HL-60 (cell line): ENCODE measurements around the gene JMJD1C.

Experiments used
- DNase-seq, 2 experiments: peaks; one replicate each; pipeline ENCODE4 v3.0.0-alpha.2; 2010 to 2020; ENCODE audit warnings: low read depth in 1 of 2, low spot score in 1 of 2
- H3K27ac ChIP-seq: fragments of 250-450 bp; sonication (Bioruptor Pico); replicated peaks from 2 replicates; pipeline ENCODE4 v1.5.1; 2020; ENCODE audit warnings: mild to moderate bottlenecking, moderate library complexity
- H3K27me3 ChIP-seq: fragments of 250-450 bp; sonication (Bioruptor Pico); 2 replicates; pipeline ENCODE4 v1.5.1; 2021; ENCODE audit warnings: mild to moderate bottlenecking, moderate library complexity; ENCODE audit not compliant: insufficient read depth, poor library complexity, severe bottlenecking
- H3K4me3 ChIP-seq: replicated peaks from 2 replicates; pipeline ENCODE4 v1.5.1; 2011; ENCODE audit warnings: mild to moderate bottlenecking, control low read depth, low read length; ENCODE audit not compliant: insufficient read depth
- CTCF ChIP-seq: IDR thresholded peaks from one replicate; pipeline ENCODE4 v1.5.1; 2011; ENCODE audit warnings: low read length, control low read depth, inconsistent platforms; ENCODE audit not compliant: insufficient read depth
- GABPA ChIP-seq: IDR thresholded peaks from 2 replicates; pipeline ENCODE4 v1.6.1; 2012; ENCODE audit warnings: low read depth
- POLR2AphosphoS5 ChIP-seq: IDR thresholded peaks from 2 replicates; pipeline ENCODE4 v1.6.1; 2012; ENCODE audit warnings: low read depth
- SPI1 ChIP-seq: IDR thresholded peaks from 2 replicates; pipeline ENCODE4 v1.6.1; 2012; ENCODE audit warnings: low read depth, mild to moderate bottlenecking, borderline replicate concordance
- TF ChIP-seq, protein P1 (sequence below): IDR thresholded peaks from 2 replicates; pipeline ENCODE4 v1.6.1; 2012; ENCODE audit warnings: low read depth; ENCODE audit not compliant: insufficient replicate concordance

The JMJD1C gene

DNA sequence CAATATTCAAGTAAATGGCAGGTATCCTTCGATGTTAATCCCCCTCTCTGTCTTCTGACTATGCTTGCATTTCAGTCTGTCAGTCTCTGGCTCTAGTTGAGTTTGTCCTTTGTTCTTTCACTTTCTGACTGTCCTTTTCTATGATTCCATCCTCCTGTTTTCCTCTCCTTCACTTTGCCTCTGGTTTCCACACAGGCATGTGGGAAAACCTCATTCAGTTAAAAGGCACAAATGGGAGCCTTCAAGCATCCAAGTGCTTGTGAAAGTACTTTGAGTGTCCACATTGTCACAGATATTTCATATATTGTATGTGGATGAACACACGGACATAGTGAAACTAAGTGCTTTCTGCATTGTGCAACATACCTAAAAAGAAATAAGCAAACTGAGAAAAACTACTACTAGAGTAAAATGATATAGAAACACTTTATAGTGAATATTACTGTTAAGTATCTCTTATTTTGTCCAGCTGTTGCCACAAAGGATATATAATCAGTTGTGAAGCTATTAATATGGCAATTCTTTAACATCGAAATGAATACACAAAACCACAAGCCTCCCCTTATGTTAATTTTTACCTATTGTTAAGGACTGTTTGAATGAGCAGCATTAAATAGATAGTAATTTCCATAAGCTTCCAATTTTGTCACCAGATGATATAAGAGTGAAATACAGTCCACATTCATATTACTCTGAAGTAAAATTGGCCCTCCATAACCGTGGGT is 260.9 kb downstream of the JMJD1C start:
- Histone ChIP-seq H3K4me3 (no peak overlapping the region), H3K27ac (no peak overlapping the region), H3K27me3 (no peaks in the 10 kb centered on the region)
- no peak for TF ChIP-seq CTCF
- TF ChIP-seq, protein P1, sequence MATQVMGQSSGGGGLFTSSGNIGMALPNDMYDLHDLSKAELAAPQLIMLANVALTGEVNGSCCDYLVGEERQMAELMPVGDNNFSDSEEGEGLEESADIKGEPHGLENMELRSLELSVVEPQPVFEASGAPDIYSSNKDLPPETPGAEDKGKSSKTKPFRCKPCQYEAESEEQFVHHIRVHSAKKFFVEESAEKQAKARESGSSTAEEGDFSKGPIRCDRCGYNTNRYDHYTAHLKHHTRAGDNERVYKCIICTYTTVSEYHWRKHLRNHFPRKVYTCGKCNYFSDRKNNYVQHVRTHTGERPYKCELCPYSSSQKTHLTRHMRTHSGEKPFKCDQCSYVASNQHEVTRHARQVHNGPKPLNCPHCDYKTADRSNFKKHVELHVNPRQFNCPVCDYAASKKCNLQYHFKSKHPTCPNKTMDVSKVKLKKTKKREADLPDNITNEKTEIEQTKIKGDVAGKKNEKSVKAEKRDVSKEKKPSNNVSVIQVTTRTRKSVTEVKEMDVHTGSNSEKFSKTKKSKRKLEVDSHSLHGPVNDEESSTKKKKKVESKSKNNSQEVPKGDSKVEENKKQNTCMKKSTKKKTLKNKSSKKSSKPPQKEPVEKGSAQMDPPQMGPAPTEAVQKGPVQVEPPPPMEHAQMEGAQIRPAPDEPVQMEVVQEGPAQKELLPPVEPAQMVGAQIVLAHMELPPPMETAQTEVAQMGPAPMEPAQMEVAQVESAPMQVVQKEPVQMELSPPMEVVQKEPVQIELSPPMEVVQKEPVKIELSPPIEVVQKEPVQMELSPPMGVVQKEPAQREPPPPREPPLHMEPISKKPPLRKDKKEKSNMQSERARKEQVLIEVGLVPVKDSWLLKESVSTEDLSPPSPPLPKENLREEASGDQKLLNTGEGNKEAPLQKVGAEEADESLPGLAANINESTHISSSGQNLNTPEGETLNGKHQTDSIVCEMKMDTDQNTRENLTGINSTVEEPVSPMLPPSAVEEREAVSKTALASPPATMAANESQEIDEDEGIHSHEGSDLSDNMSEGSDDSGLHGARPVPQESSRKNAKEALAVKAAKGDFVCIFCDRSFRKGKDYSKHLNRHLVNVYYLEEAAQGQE: no peak
- no peak for TF ChIP-seq GABPA
- TF ChIP-seq SPI1: no peak
- no peak for TF ChIP-seq POLR2AphosphoS5
- no peak for DNase-seq

- Histone ChIP-seq H3K4me3 (no peak overlapping the region), H3K27ac (no peak overlapping the region), H3K27me3 (no peaks in the 10 kb centered on the region)
- DNase-seq: no peak
- TF ChIP-seq GABPA: no peak
- TF ChIP-seq SPI1: no peak
- TF ChIP-seq, protein P1: no peak
- no peak for TF ChIP-seq CTCF
- TF ChIP-seq POLR2AphosphoS5: no peak
Observed at GRCh38 chr10:63201118-63201517, 264.7 kb downstream of the JMJD1C start.

DNA sequence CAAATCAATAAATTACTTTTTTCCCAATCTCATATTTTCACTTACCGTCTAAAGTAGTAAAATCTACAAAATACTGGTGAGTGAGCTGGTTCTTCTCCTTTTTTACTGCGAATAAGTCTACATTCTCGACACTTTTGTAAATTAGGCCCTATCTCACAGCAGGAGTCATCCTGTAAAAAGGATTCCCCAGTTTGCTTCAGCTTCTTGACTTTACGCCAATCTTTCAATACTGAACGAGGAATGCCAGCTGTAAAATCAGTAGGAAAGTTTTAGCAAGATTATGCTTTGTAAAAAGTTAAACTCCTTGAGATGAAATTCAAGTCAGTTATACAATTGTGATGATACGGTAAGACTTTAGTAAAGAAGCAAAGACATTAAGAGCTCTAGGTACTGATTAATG is 265.3 kb downstream of the JMJD1C start:
- Histone ChIP-seq H3K27ac (no peak overlapping the region), H3K4me3 (no peak overlapping the region), H3K27me3 (no peaks in the 10 kb centered on the region)
- DNase-seq: no peak
- TF ChIP-seq CTCF (no peak), SPI1 (no peak), GABPA (no peak), POLR2AphosphoS5 (no peak)
- TF ChIP-seq, protein P1: no peak
